HG03457 (cell line): Measurements from ENCODE around the gene CLMP.

ENCODE experiments used
- ATAC-seq: cut with Tn5 transposase; IDR thresholded peaks from one replicate; pipeline ENCODE4 v1.9.1; 2021; ENCODE audit warnings: moderate number of reproducible peaks; ENCODE audit not compliant: unreplicated experiment

The CLMP gene

DNA sequence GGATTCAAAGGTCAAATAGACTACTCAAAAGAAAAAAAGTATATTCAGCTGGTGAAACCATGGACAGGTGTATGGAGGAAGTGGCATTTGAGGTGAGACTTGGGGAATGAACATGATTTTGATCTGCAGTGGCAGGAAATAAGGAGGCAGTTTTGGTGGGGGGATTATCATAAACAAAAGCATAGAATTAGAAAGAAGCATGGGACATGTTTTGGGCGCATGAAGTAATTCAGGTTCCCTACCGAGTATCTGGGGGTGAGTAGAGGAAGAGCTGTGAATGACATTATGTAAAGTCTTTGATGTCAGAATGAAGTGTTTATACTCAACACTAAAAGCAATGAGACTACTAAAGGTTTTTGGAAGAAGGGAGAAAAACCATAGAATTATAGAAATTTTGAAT is 3.1 kb downstream of the CLMP start:
- no peak for ATAC-seq

DNA sequence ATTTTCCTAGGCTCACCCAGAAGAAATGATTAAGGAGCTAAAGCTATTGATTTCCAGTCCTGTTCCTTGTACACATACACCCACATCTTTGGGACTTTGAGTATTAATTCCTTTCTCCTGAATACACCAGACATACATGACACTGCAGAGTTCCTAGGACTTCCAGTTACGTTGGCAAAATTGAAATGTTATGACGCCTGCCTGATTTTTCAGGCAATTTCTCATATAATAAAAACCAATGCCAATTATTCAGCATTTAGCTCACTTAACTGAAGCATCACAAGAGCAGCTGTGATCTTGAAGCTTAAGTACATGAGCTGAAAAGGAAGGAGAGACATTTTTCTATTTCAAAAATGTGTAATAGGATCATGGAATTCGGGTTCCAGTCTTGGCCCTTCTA is 4.5 kb downstream of the CLMP start:
- no peak for ATAC-seq

DNA sequence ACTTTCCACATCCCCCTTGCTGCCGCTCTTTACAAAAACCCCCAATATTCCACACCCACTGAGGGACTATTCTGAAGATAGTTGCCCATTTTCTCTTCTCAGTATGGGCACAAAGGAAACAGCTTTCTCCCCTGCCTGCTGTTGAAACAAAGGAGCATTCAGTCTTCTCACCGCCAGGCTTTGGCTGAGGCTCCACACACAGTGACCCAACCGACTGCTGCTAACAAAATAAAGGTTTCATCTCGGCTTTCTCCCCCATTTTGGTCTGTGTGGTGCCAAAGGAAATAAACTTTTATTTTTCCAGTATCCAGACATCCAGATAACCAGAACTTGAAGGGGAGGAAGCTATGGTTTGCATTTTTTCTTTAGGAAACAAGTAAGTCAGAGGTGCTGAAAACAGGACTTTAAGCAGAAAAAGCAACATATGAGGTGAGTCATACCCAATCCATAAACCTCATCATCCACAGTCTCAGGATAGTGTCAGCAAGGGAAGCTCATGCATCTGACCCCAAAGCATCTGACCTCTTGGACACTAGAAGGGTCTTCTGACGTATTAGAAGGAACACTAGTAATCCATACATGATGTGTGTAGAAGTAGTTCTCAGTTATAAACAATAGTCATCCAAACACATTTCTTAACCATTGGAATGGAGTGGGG is 6.4 kb downstream of the CLMP start:
- ATAC-seq: no peak

DNA sequence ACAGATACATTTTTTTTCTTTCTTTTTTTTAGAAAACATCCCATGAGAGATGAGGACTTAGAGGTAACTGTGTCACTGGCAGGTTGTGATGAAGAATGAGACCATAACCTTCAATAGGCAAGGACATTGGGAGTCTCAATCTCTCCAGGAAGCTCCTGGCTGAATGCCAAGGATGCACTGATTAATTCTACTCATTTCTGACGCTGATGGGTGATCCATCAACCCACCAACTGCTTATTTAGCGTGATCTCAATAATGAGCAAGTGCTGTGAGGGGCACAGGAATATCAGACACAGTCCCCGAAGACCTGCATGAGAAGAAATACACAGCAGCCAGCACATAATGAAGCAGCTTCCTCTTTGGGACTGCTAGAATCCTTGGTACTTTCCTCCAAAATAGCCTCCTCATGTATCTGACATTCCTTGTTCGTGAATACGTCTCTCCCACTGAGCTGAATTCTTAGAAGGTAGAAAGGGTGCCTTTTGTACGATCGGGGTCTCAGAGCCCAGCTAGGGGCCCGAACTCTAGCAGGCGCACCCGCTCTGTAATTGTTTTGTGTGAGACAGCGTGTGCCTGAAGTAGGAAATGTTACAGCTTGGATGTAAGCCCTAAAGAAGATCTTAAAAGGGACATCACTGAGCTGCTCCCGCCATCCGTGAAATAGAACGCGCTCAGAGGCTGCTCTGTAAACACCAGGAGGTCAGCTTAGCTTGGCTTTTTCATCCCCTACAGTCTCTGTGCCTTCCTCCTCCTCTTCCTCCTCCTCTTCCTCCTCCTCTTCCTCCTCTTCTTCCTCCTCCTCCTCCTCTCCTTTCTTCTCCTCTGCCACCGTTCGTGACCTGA is 7.2 kb downstream of the CLMP start:
- no peak for ATAC-seq

DNA sequence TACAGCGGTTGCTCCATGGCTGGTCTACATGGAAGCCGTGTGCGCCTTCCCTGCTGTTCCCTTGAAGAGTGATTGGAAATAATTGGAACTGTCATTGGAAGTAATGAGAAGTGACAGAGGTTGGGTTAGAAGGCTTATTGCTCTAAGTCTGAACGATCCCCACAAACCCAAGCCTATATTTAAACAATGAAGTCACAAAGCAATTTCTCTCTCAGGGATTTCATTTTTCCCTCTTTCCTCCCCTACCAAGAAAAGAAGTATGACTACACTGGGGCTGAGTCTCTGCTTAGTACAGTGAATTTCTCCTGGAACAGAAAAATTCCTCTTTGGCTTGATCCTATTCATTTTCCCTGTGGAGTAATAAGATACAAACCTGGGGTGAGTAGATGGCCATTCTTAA is 7.8 kb downstream of the CLMP start:
- no peak for ATAC-seq

DNA sequence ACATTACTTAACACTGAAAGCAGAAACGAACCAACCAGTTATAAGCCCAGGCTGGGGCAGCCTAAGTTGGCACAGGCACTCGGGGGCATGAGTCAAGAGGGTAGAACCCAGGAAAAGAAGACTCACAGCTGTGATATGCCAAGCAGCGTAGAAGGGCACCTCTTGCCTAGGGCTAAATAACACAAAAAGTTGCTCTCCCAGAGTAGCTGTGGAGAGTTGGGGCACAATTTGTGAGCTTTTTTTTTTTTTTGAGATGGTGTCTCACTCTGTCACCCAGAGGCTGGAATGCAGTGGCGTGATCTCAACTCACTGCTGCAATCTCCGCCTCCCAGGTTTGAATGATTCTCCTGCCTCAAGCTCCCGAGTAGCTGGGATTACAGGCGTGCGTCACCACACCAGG is 8.8 kb downstream of the CLMP start:
- no peak for ATAC-seq

DNA sequence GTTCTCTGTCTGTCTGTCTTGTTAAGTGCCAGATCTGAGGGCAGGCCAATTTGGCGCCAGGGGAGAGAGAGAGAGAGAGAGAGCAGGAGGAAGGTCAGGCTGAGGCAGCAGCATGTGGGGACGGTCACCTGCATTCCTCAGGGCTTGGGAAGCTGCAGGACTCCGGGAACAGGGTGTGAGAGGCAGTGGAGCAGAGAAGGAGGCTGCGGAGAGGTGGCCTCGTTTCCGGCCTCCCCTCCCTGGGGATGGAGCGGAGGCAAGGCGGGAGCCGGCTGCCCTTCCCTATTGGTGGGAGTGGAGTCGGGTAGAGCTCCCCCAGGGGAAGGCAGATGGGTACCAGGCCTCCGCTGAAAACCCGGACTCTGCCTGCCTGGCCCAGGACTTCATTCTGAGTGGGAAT is 9.7 kb downstream of the CLMP start:
- ATAC-seq: no peak

DNA sequence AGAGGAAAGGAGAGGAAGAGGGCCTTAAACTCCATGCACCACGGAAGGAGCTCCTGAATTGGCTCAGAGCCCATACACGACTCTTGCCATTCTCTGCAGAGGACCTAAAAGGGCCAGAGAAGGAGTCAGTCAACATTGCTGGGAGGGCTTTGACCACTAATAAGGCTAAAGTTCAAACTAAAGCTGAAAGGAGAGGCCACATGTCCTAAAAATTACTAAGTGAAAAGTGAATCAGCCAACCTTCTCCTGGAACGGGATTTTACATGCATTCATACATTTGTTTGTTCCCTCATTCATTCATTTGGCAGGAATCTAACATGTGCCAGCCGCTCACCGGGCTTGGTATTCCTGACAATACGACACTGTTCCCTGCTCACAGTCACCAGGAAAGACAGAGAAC is 10.5 kb downstream of the CLMP start:
- no peak for ATAC-seq

DNA sequence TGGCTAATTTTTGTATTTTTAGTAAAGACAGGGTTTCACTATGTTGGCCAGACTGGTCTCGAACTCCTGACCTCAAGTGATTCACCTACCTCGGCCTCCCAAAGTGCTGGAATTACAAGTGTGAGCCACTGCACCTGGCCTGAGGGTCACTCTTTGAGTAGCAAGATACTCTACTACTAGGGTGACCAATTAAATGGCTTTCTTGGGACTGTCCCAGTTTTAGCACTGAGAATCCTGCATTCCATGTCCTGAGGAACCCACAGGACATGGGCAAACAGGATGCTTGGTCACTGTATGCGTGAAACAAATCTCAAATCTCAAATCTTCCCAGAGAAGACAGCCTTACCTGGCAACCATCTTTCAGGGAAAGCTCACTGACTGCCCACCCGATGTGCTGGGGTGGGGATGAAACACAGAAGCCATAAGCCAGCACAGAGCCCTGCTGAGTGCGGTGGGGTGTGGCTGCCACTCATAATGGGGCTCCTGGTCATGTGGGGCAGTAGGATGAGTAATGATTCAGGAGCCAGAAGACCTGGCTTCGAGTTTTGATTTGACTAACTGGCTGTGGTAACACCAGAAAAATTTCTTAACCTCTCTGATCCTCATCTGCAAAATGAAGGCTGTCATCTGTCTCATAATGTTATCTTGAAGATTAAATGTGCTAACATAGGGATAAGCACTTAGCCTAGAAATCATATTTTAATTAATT is 11.5 kb downstream of the CLMP start:
- no peak for ATAC-seq

DNA sequence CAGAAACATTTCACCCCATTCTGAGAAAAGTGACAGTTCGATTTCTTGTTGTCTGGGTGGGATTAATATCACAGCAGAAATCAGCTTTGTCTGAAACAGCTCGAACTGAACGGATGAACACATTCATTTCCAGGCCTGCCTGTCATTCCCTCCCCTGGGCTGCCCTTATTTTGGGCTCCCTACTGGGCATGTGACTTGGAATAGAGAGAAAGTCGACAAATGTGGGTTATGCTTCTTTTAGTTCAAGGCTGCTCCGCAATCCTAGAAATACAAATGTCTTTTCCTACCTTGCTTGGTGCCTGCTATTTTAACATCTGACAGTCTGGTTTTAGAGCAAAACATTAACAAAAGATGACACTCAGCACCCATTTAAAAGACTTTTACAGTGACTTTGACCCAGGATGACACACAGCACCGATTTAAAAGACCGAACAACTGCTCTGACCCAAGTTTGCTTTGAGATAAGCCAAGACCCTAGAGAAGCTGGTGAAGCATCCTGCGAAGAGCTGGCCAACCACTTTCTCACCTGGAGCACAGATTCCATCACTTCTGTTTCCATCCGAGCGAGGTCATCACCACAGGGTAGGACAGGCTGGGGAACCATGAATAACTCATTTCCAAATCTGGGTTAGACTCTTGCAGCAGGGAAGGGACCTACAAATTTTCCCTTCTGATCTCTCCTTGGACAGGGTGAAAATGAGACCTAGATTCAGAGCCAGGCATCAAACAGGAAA is 13.1 kb downstream of the CLMP start:
- ATAC-seq: no peak

DNA sequence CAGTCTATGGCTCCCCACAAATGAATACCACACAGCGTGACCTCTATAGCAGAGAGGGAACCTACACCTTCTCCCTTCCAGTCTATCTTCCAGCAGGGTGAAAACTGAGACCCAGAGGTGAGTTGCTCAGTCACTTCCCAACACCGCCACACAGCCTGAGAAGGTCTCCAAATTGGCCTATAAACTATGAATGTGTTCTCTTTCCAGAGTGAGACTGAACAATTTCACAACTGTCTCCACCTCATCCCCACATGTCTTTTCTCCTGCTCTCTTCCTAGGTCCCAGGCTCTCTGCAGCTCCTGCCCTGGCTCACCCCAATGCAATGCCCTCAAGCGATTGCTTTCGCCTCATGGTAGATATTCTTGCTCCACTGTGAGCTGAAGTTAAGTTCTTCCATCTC is 14.0 kb downstream of the CLMP start:
- no peak for ATAC-seq

DNA sequence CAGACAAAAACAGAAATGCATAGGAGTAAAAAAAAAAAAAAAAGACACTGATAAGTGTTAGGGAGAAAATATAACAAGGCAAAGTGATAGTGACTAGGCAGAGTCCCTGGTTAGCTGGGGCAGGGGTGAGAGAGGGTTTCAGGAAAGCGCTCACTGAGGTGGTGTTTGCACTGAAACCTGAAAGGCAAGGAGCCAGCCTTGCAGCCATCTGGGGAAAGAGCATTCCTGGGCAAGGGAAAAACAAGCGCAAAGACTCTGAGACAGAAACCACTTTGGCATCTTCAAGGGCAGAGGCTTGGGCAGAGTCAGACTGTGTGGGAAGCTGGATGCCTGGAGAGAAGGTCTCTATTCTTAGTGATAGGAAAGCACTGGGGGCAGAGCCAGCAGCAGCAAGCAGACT is 14.5 kb downstream of the CLMP start:
- ATAC-seq: no peak

DNA sequence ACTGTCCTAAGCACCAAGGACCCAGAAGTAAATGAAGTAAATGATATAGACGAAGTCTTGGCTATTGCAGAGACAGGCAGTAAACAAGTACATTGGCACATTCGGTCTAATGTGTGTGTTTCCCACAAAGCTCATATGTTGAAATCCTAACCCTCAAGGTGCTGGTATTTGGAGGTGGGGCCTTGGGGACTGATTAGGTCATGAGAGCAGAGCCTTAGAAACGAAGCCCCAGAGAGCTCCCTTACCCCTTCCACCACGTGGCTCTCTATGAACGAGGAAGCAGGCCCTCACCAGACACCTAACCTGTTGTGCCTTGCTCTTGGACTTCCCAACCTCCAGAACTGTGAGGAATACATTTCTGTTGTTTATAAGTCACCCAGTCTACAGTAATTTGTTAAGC is 14.9 kb downstream of the CLMP start:
- no peak for ATAC-seq

DNA sequence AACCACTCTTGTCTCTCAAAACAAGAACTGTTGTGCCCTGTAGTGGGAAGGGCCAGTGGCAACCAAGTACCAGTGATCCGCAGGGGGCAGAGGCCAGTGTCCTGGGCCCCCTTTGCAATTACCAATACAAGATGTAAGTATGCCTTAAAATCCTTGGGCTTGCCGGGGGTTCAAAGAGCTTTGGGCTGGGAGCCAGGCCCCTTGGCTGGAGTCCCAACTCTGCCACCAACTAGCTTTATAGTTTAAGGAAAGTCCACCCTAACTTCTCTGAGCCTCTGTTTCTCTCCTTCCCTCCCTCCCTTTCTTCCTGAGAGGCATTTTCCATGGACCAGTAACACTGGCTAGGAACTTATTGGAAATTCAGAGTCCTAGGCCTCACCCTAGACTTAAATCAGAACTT is 15.5 kb downstream of the CLMP start:
- ATAC-seq: no peak

DNA sequence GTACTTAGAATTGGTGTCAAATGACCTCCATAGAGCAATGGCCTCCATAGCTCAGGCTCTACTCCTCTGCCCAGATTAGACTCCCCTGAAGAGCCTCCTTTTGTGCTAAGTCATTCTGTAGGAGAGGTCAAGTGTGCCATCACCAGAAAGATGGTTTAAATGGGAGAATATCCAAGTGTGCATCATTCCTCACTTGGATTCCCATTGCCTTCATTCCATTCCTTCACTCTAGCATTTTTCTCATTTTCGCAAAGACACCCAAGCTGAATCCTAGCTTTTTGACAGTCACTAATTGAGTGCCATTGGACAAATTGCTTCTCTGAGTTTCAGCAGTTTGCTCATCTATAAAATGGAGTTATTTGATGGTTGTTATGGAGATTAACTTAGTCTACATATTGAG is 16.9 kb downstream of the CLMP start:
- no peak for ATAC-seq

DNA sequence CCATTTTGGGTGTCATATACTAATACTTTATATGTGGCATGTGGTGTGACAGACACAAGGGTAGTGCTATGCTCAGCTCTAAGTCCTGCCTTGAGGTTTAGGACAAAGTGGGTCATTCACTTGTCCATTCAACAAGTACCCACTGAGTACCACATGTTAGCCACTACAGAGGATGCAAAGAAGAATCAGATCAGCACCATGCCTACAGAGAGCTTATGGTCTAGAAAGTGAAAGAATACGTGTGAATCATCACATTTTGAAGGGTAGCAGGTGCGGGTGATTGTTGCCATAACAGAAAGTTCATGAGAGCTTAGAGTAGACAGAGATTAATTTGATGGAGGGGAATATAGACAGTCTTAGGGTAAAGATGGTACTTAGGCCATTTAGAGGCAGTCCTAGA is 18.3 kb downstream of the CLMP start:
- no peak for ATAC-seq

DNA sequence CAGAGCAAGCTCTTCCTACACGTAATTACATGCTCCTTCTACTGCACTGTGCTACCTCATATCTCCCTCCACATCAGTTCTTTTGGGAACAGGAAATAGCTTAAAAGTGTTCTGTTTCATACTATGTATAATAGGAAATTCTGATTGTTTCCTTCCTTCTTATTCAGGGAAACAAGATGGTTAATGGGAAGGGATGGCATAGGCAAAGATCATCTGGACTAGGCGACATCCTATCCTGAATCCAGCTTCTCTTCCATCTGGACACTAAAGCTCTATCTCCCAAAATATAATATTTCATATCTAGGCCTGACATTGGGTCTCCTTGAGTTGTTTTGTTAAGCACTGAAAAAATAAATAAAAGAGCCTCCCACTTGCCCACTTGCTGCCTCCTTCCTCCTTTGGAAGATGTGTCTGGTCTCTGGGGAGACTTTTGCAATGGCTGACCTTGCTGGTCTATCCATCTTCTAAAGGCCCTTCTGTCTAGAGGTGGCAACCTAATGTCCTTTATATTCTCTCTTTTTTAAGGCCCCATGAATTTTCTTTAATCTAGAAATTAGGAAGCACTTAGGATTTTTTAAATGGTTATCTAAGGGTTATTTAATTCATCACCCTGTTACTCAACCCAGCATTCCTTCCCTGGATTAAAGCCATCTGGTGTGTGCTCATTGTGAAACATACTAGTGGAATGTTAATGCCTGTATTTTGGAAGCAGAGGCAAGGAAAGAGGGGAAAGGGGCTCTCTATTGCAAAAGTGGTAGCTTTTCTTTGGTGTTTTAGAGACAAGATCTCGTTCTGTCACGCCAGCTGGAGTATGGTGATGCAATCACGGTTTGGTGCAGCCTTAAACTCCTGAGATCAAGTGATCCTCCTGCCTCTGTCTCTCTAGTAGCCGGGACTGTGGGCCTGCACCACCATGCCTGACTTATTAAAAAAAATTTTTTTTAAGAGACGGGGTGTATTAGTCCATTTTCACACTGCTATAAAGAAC is 20.6 kb downstream of the CLMP start:
- no peak for ATAC-seq

DNA sequence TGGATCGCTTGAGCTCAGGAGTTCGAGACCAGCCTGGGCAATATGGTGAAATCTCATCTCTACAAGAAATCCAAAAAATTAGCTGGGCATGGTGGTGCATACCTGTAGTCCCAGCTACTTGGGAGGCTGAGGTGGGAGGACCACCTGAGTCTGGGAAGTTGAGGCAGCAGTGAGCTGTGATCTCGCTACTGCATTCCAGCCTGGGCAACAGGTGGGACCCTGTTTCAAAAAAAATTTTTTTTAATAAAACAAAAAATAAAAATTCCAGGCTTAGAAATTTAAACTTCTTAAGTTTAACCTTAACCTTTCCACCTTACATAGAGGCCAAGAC is 21.2 kb downstream of the CLMP start:
- ATAC-seq: no peak

DNA sequence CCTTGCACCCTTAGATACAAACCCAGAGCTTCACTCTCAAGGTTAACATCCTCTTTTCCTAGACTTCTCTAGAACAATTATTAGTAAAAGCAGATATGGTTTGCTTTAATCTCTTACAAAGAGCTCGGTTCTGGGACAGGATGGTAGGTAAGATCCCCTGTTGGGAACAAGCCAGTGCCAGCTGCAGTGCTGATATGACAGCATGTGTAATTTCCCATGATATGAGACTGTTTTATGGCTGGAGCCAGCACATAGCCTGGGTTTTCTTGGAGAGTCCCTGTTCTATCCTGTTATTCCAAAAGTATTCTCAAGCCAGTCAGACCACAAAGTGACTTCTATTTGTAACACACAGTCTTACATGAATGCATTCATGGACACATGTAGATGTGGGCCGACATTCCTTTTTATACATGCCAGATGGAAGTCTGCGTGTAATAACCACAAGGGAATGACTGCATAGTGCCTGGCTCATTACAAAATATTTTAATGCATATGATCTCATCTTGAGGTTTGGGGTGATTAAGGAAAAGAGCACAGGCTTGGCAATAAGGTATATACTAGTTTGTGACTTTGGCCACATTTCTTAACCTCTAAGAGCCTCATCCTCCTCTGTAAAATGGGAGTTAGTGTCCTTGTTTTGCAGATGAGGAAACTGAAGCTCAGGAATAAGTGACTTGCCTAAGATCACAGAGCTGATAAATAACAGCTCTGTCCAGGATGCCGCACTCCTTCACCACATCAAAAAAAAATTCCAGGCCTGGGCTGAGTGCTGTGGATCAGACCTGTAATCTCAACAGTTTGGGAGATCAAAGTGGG is 21.8 kb downstream of the CLMP start:
- no peak for ATAC-seq

DNA sequence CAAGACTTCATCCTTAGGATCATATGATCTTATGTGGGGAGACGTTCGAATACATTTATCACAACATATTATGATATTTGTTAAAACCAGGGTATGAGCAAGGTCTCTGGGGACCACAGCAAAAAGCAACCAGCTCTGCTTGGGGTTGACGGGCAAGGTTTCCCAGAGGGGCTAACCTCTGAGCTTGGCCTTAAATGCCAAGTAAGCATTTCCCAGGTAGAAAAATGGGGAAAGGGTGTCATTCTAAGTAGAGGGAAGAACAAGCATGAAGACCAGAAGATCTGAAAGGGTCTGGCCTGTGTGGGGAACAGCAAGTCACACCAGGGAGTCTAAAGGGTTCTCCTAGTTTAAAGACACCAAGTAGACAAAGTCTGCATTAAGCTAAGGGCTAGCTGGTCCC is 24.1 kb downstream of the CLMP start:
- ATAC-seq: no peak
